Purkinje cell (primary cell): ENCODE measurements around the gene GID4. TPM values are rescaled to one million over a fixed set of nuclear protein-coding genes. Genes with fewer than 3 reads are reported as not detected.

Experiments used
- polyA plus RNA-seq: library from polyadenylated mRNA; unstranded; fragments of >200 nt; fragmentation: Nextera tagmentation; gene quantifications from 2 replicates; pipeline ENCODE4 v1.2.1, GENCODE V29; 2014

GID4 gene
- polyA plus RNA-seq: 5.1 and 6.5 TPM in 2 replicates

DNA sequence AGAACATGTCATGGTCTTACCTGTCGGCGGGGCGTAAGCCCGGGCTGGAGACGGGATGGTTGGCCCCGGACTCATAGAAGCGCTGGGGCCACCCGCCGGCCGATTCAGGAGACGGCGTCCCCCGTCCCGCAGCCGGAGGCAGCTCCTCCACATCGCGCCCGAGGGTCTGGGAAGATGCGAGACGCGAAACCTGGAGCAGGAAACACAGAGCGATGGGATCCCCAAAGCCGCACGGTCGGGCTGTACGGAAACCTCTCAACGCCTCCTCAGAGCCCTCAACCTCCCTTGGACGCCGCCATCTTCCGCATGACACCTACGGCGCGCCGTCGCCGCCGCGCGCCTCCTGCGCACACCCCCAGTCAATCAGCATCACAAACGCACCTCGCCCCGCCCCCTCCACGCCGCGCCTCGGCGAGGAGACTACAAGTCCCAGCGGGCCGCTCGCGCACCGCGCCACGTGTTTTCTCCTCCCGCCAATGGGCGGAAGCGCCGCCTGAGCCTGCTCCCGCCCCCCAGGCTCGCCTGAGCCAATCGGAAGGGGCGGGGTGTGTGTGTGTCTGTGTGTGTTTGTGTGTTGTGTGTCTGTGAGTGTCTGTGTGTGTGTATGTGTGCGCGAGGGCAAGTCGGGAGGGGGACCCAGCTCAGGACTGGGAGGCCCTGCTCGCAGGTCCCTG, at the start of gene GID4, which contains the start of gene ATPAF2:
Gene GID4 (plus strand): TSS at position 548 of the 674 bp plus-strand sequence. CDS start 57 bp downstream, at position 605.
Gene ATPAF2 (minus strand): TSS at position 308 of the 674 bp plus-strand sequence. CDS start 155 bp downstream, at position 153.

DNA sequence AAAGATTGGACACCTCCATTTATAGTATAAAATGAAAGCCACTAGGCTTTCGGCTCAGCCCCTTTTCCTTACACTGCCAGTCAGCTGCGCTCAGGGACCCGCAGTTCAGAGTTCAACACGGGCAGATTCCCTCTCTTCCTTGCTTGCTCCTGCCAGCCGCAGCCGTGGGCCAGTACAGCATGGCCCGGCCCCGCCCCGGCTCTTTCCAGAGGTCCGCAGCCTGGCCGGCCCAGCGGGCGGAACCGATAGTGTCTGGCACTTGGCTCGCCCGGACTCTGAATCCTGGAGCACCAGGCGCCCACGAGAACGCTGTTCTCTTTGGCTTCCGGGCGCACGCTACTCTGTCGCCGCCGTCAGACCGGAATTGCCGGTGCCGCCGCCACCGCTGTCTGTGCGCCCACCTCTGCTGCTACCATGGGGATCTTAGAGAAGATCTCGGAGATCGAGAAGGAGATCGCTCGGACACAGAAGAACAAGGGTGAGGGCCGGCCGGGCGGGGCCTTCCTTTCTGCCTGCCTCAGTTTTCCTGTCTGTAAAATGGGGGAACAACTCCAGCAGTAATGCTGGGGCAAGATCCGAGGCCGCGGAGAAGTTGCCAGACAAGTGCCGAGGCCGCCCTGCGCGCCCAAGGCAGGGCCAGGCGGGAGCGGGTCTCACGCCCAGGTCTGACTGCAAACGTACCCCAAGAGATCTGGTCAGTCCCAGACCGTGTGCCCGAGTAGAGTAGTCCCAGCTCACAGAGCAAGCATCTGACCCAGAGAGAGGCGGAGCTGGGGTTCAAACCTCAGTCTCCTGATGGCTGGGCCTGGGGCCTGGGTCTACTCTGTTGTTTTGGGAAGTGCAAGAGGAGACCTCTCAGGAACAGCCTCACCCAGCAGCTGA, 48.6 kb downstream of the GID4 start, which contains the start of gene DRG2:
Gene DRG2 (plus strand): TSS at position 339 of the 882 bp plus-strand sequence. CDS start 76 bp downstream, at position 415.

DNA sequence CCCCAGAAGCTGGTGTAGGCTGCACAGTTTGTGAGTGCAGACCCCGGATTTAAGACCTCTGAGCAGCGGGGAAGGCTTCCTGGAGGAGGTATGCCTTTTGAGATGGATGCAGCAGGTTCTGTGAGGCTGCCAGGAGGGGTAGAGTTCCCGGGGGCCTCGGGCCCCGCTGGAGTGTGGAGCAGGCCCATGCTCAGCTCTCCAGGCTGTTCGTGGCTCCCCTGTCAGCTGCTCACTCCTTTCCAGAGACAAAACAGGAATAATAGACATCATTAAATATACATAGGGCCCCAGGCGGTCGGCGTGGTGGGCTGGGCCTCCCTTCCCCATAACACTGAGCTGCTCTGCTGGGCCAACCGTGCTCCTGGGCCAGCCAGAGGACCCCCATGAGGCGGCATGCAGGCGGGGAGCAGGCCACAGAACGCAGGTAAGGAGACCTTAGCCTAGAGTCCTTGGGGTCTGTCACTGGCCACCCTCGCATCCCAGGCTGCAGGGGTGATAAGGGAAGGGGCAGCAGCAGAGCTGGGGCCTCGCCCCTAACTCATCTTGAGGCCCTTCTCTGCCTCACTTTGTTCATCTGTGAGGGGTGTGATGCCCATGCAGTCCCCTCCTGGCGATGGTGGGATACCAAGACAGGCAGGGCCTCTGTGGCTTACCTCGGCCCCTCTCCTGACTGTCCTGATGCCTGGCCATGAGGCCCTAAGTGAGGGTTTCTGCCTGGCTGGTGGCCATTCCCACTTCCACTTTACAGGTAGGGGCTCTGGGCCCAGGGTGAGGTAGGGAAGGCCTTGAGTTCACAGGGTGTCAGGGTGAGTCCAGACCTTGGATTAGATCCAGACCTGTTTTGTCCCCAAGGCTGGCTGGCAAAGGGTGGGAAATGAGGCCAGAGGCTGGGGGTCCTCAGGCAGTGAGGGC, 69.4 kb downstream of the GID4 start, which contains the start of gene MYO15A:
Gene MYO15A (plus strand): TSS at position 356 of the 912 bp plus-strand sequence. CDS start 10,045 bp downstream, outside the sequence.

Other genes with a start within 250 kb of the GID4 start
- 4.5 and 5.7 TPM in 2 replicates for gene SREBF1, start 202.4 kb upstream of the GID4 start, polyA plus RNA-seq
- 23.1 and 31.5 TPM in 2 replicates for gene TOM1L2, start 67.0 kb upstream of the GID4 start, polyA plus RNA-seq
- 1.4 TPM in 1 of 2 replicates, not detected in the other for gene DRC3, start 66.5 kb upstream of the GID4 start, polyA plus RNA-seq
- gene ATPAF2, start 240 bp upstream of the GID4 start, polyA plus RNA-seq: 11.8 and 17.7 TPM in 2 replicates
- gene DRG2, start 48.5 kb downstream of the GID4 start, polyA plus RNA-seq: 15.4 and 29.2 TPM in 2 replicates
- 0.70 and 1.0 TPM in 2 replicates for gene MYO15A, start 69.3 kb downstream of the GID4 start, polyA plus RNA-seq
- gene ALKBH5, start 144.4 kb downstream of the GID4 start, polyA plus RNA-seq: 36.4 and 42.2 TPM in 2 replicates
- gene LLGL1, start 186.2 kb downstream of the GID4 start, polyA plus RNA-seq: 0.07 TPM in 1 of 2 replicates, not detected in the other
- 40.1 and 53.5 TPM in 2 replicates for gene FLII, start 219.3 kb downstream of the GID4 start, polyA plus RNA-seq
- 1.4 and 3.2 TPM in 2 replicates for gene MIEF2, start 221.3 kb downstream of the GID4 start, polyA plus RNA-seq